ENCODE results near the gene REEP5. TPM values are rescaled to one million over a fixed set of nuclear protein-coding genes. Genes with fewer than 3 reads are reported as not detected.
"Not testable (repeated sequence)": the region's sequence is repeated elsewhere in the genome, so short reads cannot be mapped to it uniquely, and the experiment has no call there.

REEP5 gene
- polyA plus RNA-seq, 1 of the 3 experiments (the other 2 are of a cell fraction), result 124 TPM

- ChIA-PET POLR2A (no interaction called here), CTCF (no interaction called here)
- H2AFZ ChIP-seq (ENCODE audit: low read depth), result no peak overlapping the region
- H3K4me1 ChIP-seq (ENCODE audit: control insufficient read depth in 1 of 2, insufficient read depth in 2 of 2, low read depth in 1 of 2, low read length in 1 of 2), result no peaks in the 10 kb centered on the region
- H3K27ac ChIP-seq (ENCODE audit: low read depth in 2 of 2, low read length in 1 of 2), result no peak overlapping the region
- no peak overlapping the region for H3K4me2 ChIP-seq
- H3K9me3 ChIP-seq, result no peaks in the 10 kb centered on the region
- DNase-seq, result no peak
- no peak for TF ChIP-seq FOSL2 (IDR thresholded peaks at IDR 0.05; ENCODE audit: borderline replicate concordance, low read depth)
- no peak for TF ChIP-seq MEF2A (IDR thresholded peaks at IDR 0.05; ENCODE audit: borderline replicate concordance, low read depth)
- TF ChIP-seq RFX5 (IDR thresholded peaks at IDR 0.05; ENCODE audit: low read length), result no peak
- TF ChIP-seq PBX3 (IDR thresholded peaks at IDR 0.05), result no peak
- TF ChIP-seq TAF1 (IDR thresholded peaks at IDR 0.05; ENCODE audit: borderline replicate concordance, low read depth, low read length), result no peak
- TF ChIP-seq RXRA (IDR thresholded peaks at IDR 0.05; ENCODE audit: borderline replicate concordance, low read depth), result no peak
- TF ChIP-seq FOXJ3 (CRISPR knock-in tag; IDR thresholded peaks at IDR 0.05), result no peak
- no peak for TF ChIP-seq SIN3A (IDR thresholded peaks at IDR 0.05; ENCODE audit: borderline replicate concordance, low read depth, low read length)
- no peak for TF ChIP-seq EP300 (IDR thresholded peaks at IDR 0.05; ENCODE audit: borderline replicate concordance in 1 of 2, low read depth in 1 of 2, low read length in 1 of 2)
- TF ChIP-seq JUND (IDR thresholded peaks at IDR 0.05), result no peak
- TF ChIP-seq USF1 (IDR thresholded peaks at IDR 0.05; ENCODE audit: borderline replicate concordance, low read depth), result no peak
- TF ChIP-seq USF2 (IDR thresholded peaks at IDR 0.05; ENCODE audit: borderline replicate concordance, low read depth, low read length), result no peak
- no peak for TF ChIP-seq CTCF (IDR thresholded peaks at IDR 0.05)
- no peaks in the 10 kb centered on the region for H3K9me2 ChIP-seq
- H3K36me3 ChIP-seq (replicated peaks in 1 of 2; ENCODE audit: control insufficient read depth in 1 of 2, insufficient read depth in 2 of 2, low read length in 1 of 2), result peaks cover 18 to 32% of the 10 kb centered on the region in 2 experiments
- peaks cover 15% of the 10 kb centered on the region for H4K20me1 ChIP-seq (ENCODE audit: insufficient read depth)
- WGBS (ENCODE audit: low lambda C conversion rate), result 94% methylated on average over 13 of the region's 13 CpGs
- peaks cover 52% of the 10 kb centered on the region for H3K79me2 ChIP-seq (ENCODE audit: insufficient read depth)
- H3K4me3 ChIP-seq (ENCODE audit: low read depth in 2 of 2, low read length in 1 of 2), result no peak overlapping the region
- no peaks in the 10 kb centered on the region for H3F3A ChIP-seq (replicated peaks; ENCODE audit: insufficient read depth)
- no peaks in the 10 kb centered on the region for H3K27me3 ChIP-seq (ENCODE audit: insufficient read depth)
- H3K9ac ChIP-seq, result no peak overlapping the region
These were observed 29.3 kb downstream of the REEP5 start for GRCh38 chr5:112892776-112893175.

- H3F3A ChIP-seq (replicated peaks; ENCODE audit: insufficient read depth), result not testable (repeated sequence)
- 84% methylated on average over 8 of the region's 8 CpGs for WGBS (ENCODE audit: low lambda C conversion rate)
- CTCF ChIA-PET, result interaction anchor here (1.7 kb wide), 1 partner anchor 11 kb away, joined by 5 read pairs; no protein-coding TSS in a partner anchor
These were observed 30.0 kb downstream of the REEP5 start for GRCh38 chr5:112892066-112892465.

More at GRCh38 chr5:112892066-112892465, 30.0 kb downstream of the REEP5 start:
- DNase-seq; H2AFZ ChIP-seq (ENCODE audit: low read depth); H3K27me3 ChIP-seq (ENCODE audit: insufficient read depth); H3K4me3 ChIP-seq (ENCODE audit: low read depth in 2 of 2, low read length in 1 of 2); H3K9ac ChIP-seq; POLR2A ChIA-PET; H3K9me2 ChIP-seq; H3K4me1 ChIP-seq (ENCODE audit: control insufficient read depth in 1 of 2, insufficient read depth in 2 of 2, low read depth in 1 of 2, low read length in 1 of 2); H3K9me3 ChIP-seq; H3K4me2 ChIP-seq; H3K27ac ChIP-seq (ENCODE audit: low read depth in 2 of 2, low read length in 1 of 2): not testable (repeated sequence)
- H3K36me3 ChIP-seq (replicated peaks in 1 of 2; ENCODE audit: control insufficient read depth in 1 of 2, insufficient read depth in 2 of 2, low read length in 1 of 2), result peaks cover 22 to 39% of the 10 kb centered on the region in 2 experiments
- H4K20me1 ChIP-seq (ENCODE audit: insufficient read depth), result peaks cover 15% of the 10 kb centered on the region; the same call in 1 of the 2 replicates
- peaks cover 53% of the 10 kb centered on the region for H3K79me2 ChIP-seq (ENCODE audit: insufficient read depth)

Data from SK-N-SH (cell line).